Activated CD8-positive, alpha-beta memory T cell treated with anti-CD3 and anti-CD28 coated beads, Interleukin-2, amount 50 U/mL, for 24 hours (primary cell): ENCODE results near the gene GFAP.
"Not testable (repeated sequence)": the region's sequence is repeated elsewhere in the genome, so short reads cannot be mapped to it uniquely, and the experiment has no call there.

Experiments
- DNase-seq: peaks from one replicate; pipeline ENCODE4 v3.0.0-alpha.2; 2020; ENCODE audit errors: extremely low read depth

The GFAP gene

GRCh38 chr17:44915321-44915726 lies at the start of gene GFAP:
TSS of gene GFAP (minus strand) at chr17:44915500. CDS start at chr17:44915486, 14 bp downstream.
- DNase-seq, result no peak

GRCh38 chr17:44961921-44962350 lies 46.6 kb upstream of the GFAP start:
- DNase-seq, result no peak

- DNase-seq, result no peak
These were observed 45.4 kb upstream of the GFAP start for GRCh38 chr17:44960691-44961090.

DNA sequence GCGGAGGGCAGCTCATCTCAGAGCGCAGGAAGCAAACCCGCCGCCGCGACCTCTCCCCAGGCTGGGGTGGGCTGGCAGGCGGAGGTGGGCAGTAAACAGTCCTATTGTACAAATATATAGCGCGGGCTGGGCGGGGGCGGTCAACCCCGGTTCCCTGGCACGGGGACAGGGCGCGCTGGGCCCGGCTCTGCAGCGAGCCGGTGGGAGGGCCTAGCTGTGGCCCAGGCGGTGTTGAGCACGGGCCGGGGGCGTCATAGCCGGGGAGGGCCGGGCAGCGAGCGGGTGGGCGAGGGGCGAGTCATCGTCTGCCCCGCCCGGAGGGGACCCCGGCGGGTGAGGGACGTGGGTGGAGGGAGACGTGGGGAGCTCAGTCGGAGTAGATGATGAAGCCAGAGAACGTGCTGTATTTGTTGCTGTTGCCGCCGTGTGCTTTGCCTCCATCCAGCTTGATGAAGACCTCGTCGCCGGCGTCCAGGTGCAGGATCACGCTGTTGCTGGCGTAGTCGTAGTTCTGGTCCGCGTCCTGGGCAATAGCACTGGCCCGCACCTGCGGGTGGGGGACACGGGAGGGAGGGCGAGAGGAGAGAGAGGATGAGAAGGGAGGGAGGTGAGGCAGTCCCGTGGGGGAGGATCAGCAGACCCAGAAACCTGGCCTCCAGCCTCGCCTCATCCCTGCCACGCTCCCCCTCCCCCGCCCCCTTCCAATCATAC lies 44.7 kb upstream of the GFAP start:
- no peak for DNase-seq

- DNase-seq, result no peak
These were observed 42.0 kb upstream of the GFAP start for GRCh38 chr17:44956998-44957981.

- DNase-seq, result no peak
These were observed 40.5 kb upstream of the GFAP start for GRCh38 chr17:44955674-44956425.

GRCh38 chr17:44952946-44953475 lies 37.7 kb upstream of the GFAP start:
- no peak for DNase-seq

GRCh38 chr17:44948315-44948795 lies 33.1 kb upstream of the GFAP start:
- no peak for DNase-seq

DNA sequence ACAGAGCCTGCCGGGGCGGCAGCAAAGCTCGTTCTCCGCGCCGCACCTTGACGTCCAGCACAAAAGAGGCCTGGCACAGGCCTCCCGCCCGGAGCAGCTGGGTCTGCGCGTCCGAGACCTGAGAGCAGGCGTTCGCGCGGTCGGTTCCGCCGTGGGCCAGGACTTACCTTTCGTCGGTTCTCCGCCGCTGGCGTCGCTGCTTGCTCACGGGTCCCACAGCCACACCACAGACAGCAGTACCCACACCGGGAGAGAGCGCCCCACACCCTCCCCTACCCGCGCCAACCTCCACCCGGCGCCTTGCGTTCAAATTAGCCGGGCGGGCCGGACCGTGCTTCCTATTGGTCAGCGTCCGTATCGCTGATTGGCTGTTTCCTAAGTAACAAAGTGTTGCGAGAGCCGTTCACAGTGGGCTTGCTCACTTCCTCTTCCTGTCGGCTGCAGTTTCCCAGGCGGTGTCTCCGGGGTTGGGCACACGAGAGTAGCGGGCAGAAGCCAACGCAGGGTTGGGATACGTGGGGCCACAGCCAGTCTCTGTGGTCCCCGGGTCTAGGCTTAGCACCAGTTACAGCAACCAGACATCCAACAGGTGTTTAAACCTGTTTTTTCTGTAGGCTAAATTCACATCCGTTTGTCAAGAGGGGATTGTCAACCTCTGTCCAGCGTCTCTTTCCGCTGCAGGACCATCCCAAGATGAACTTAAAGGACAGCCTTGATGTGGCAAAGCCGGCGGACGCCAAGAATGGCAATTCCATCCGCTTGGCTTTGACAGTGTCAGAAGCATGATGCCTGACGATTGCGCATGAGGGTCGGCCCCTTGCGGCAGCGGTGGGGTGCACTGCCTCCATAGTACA lies 32.4 kb upstream of the GFAP start, which contains the start of gene KIF18B:
Gene KIF18B, minus strand, starts transcription at position 313 of the 854 bp plus-strand sequence. CDS start 11,429 bp downstream, outside the sequence.
- DNase-seq, result peak; percentile 79

GRCh38 chr17:44945652-44946051 lies 30.4 kb upstream of the GFAP start:
- DNase-seq, result not testable (repeated sequence)

DNA sequence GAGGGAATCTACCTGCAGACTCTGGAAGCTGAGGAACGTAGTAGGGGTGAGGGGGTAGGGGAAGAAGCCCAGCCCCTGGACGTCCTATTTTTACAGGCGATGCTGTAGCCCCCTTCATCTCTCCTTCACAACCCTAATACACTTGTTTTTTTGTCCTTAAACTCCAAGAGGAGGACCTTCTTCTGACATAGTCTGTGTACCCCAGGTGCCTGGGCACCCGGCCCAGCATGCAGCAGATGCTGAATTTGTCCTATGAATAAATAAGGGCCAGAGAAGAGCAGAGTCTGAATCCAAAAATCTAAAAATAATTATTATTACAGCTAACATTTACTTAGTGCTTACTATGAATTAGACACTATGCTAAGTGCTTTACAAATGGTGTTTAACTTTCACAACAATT lies 27.2 kb upstream of the GFAP start:
- DNase-seq, result no peak

DNA sequence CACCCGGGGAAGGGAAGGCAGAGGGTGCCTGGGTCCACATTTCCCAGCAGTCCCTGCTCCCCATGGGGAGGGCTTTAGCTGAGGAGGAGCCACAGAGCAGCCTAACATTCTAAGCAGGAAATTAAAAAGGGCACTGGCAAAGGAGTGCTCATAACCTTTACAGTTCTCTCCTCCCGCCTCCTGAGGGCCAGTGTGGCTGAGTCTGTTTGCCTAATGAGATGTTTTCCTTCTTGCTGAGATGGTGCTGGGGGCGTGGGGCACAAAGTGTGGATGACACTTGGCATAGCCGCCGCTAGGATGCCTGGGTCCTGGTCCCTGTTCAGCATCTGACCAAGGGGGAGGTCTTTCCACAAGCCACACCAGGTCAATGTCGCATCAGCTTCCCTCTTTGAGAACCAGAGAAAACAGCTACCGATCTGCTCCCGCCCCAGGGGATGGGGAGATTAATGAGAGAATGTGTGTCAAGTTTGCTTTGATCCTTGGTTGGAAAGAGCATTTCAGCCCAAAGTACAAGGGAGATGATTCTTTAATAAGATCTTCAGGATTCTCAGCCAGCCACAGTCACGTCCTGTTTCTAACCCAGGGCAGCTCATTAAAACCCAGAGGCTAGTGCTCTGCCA lies 26.5 kb upstream of the GFAP start:
- DNase-seq, result no peak

DNA sequence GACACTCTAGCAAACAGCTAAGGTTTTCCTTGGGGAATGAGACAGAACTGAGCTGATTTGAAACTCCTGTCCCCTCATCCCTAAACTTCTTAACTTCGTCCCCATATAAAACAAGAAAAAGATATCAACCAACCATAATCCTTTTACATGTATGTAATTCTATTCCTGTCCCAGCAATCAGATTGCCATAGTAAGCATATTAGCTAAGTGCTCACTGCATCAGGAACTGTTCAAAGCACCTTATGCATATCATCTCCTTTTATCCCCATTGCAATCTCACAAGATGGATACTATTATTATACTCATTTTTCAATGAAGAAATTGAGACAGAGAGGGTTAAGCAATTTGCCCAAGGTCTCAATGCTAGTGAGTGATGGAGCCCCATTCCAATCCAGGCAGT lies 25.5 kb upstream of the GFAP start:
- DNase-seq, result no peak

GRCh38 chr17:44940317-44940716 lies 25.0 kb upstream of the GFAP start:
- DNase-seq, result no peak

- DNase-seq, result no peak
These were observed 19.8 kb upstream of the GFAP start for GRCh38 chr17:44935116-44935515.

DNA sequence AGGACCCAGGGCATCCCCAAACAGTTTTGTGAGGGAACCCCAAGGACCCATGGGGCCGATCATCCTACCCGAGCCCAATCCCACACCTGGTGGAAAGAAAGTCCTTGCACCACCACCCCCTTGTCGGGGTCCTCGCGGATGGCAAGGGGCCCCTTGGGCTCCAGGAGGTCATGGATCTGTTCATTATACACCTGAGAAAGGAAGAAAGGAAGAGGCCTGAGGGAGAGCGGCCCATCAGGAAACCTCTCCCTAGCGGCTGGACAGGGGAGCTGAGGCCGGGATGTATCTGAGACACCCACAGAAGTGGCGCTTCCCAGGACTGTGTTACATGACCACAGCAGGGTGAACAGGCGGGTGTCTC lies 19.4 kb upstream of the GFAP start:
- no peak for DNase-seq

DNA sequence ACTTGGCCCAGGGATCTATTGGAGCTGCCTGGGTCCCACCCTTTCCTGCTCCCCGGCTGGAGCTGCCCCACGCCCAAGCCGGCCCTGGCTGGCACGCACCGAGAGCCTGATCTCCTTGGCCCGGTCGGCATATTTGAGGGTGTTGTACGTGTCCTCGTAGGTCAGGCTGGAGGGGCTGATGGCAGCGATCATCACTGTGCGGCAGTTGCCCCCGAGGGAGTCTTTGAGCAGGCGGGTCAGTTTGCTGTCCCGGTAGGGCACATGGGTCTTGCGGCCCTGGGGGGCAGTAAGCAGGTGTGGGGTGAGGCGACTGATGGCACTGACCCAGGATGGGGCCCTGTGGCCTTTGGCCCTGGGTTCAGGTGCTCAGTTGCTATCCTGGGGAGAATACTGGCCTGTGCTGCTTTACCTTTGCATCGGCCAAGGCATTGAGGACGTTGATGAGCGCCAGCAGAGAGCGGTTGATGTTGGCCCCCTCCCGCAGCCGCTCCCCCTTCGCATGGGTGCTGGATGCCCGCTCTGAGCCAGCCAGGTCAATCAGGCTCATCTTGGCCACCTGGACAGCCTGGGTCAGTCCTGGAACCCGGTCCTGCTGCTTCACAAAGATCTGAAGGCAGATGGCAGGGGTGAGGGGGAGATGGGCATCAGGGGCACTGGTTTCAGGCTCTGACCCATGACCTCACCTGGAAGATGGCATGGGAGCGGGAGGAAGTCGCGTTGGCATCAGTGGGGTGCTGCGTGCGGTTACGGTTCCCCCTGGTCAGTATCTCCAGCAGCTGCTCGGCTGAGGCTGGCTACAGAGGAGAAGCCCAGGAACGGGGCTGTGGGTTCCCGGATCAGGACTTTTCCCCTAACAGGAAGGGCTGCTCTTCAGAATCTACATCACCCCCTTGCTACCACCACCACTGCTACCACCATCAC lies 18.8 kb upstream of the GFAP start:
- DNase-seq, result no peak

- DNase-seq, result no peak
These were observed 17.4 kb upstream of the GFAP start for GRCh38 chr17:44932787-44933097.

DNA sequence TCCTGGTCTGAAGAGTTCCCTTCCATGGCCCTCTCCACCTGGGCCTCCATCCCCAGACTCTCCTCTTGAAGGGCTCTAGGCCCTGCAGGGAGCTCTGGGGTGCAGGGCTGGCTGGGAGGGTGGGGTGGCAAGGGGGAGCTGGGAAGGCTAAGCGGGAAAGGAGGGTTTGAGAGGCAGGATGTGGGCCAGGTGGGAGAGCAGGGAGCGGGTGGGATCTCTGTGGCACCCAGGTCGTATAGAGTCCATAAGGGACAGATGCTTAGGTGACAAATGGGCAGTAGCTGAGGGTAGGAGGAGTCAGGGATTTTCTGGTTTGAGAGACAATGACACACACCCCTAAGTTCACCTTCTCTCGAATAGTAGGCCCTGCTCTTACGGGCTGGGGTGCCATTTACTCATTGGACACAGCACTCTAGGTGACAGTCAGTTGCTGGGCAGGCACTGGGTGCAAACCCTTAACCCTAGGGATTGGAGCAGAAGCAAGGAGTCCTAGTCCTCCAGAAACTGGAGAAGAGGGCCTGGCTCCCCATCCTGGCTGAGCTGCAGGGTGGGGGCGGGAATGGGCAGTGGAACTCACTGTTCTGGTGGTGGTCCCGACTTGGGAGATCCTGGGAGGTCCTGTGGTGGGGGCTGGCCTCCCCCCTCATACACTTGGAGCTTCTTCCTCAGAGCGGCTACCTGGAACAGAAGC lies 16.9 kb upstream of the GFAP start:
- no peak for DNase-seq
